HG03342 (cell line): ENCODE results near the gene SH3TC2.

Experiments used
- ATAC-seq: cut with Tn5 transposase; IDR thresholded peaks from one replicate; pipeline ENCODE4 v1.9.1; 2021; ENCODE audit warnings: mild to moderate bottlenecking, moderate library complexity; ENCODE audit not compliant: unreplicated experiment

The SH3TC2 gene

DNA sequence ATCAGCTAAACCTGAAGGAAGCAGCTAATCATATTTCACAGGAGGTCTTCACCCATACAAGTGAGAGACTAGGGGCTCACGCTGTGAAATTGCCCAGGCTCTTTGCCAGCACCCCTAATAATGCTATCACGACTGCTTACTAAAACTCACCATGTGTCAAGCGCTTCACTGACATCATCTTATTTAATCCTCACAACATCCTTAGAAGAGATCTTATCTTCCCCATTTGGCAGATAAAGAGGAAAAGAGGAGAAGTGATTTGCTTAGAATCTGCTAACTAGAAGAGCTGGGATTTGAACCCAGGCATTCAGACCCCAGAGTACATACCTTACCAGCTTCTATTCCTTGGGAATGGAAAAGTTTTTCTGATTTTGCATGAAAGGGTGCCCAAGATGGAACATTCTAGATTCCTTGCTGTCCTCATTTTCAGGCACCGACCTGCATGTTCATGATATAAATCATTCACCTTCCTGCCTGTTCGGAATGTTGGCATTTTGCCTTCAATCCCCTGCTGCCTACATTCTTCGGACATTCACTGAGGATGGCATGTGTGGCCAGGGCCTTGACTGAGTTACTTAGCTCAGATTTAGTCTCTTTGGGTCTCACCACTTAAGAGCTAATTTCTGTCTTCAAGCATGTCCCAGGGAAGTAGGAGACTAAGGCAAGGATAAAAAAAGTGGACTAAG is 88.1 kb downstream of the SH3TC2 start:
- ATAC-seq, result no peak

DNA sequence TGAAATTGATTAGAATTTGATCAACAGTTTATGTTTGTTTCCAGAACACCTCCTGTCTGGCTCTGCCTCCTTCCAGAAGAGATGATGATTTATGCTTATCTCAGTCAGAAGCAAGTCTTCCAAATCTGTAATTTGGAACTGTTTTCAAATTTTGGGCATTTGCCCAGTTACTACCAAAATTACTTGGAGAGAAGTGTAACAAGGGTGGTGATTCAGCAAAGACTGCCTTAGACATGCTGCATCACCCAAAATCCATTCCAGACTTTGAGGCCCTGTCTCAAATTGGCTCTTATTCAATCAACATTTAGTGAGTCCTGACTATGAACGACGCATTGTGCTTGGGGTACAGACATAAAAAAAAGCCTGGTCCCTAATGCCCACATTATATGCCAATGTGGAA is 89.4 kb downstream of the SH3TC2 start:
- no peak for ATAC-seq

- no peak for ATAC-seq
Measured at GRCh38 chr5:148972974-148973374, 89.9 kb downstream of the SH3TC2 start.

DNA sequence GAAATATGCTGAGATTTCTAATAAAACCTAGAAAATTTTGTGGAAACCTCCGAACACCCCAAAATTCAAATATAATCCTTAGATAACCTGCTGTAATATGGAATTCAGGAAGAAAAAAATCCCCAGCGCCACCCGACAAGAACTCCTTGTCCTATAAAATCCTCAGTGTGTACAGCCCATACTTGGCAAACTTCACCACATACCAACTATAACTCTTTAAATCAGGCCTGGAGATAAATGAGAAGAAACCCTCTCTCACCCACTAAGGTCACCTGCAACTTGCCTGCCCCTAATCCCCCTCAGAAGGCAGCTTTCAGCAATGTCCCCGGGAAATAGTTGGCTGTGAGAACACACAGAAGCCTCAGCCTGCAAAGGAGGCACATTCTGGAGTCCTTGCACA is 90.5 kb downstream of the SH3TC2 start:
- ATAC-seq, result no peak

DNA sequence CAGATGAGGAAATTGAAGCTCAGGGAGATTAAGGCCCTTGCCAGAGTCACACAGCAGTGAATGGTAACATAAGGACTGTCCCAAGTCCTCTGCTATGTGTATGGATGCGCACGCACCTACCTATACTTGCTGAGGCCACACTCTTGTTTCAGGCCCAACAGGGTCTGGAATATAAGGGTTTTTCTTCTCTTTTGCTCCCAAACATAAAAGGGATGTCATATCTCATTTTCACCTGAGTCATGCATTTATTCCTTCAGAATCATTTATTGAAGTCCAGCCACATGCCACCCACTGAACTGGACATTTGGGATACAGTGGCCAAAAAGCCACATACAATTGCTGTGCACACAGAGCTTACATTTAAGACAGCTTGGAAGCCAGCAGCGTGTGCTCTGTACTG is 92.0 kb downstream of the SH3TC2 start:
- no peak for ATAC-seq

- ATAC-seq, result no peak
Measured at GRCh38 chr5:148970228-148970627, 92.6 kb downstream of the SH3TC2 start.

DNA sequence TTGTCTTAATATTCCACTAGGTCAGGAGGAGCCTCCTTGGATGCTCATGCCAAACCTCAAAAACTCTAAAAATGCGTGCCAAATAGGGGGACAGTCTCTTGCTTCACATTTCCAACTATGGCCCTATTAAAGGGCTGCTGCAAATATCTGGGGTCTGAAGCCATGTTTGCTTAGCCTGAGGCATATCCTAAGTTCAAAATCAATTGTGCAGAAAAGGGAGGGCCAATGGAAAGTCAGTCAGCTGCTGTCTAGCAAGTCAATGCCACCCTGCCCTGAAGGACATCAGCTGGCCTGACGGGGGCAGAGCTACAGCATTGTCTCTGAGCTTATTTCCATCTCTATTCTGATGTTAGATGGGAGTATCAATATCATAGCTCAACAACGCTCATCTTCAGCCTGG is 93.6 kb downstream of the SH3TC2 start:
- no peak for ATAC-seq

GRCh38 chr5:148968311-148968710 is 94.6 kb downstream of the SH3TC2 start:
- ATAC-seq, result no peak

- ATAC-seq, result no peak
Measured at GRCh38 chr5:148967783-148968182, 95.1 kb downstream of the SH3TC2 start.

DNA sequence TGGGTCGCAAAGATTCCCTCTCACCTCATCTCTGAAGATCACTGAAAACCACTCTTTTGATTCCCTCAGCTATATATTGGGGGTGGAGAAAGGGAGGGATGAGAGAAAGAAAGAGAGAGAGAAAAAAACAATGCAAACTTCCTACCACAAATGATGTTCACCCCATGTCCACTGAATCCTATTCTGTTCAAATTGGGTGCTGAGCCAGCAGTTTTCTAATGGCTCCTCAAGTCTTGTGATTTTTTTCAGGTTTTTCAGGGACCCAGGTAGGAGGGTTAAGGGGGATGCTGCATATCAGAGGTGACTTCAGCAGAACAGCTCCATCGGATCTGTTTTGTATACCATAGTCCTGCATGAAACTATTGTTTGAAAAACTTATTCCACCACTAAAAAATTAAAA is 95.9 kb downstream of the SH3TC2 start:
- ATAC-seq, result no peak

- no peak for ATAC-seq
Measured at GRCh38 chr5:148966348-148966747, 96.5 kb downstream of the SH3TC2 start.

- no peak for ATAC-seq
Measured at GRCh38 chr5:148965511-148966265, 97.2 kb downstream of the SH3TC2 start.

GRCh38 chr5:148963664-148964063 is 99.2 kb downstream of the SH3TC2 start:
- ATAC-seq, result peak; percentile 81

- no peak for ATAC-seq
Measured at GRCh38 chr5:148962761-148963324, 100.0 kb downstream of the SH3TC2 start.

DNA sequence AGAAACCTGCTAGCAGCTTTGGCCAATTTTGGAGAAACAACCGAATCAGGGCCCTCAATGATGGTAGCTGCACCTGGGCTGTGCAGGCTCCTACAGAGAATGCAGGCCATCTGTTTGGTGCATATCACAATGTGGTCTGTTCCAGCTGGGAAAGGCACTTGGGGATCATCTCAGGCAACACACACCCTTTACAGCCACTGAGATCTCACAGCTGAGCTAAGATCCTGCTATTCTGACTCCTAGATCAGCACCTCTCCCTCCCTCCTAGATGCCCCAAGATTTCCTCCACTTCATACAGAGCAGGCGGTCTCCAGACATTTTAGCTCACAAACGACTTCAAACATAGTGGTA is 100.7 kb downstream of the SH3TC2 start:
- ATAC-seq, result no peak

DNA sequence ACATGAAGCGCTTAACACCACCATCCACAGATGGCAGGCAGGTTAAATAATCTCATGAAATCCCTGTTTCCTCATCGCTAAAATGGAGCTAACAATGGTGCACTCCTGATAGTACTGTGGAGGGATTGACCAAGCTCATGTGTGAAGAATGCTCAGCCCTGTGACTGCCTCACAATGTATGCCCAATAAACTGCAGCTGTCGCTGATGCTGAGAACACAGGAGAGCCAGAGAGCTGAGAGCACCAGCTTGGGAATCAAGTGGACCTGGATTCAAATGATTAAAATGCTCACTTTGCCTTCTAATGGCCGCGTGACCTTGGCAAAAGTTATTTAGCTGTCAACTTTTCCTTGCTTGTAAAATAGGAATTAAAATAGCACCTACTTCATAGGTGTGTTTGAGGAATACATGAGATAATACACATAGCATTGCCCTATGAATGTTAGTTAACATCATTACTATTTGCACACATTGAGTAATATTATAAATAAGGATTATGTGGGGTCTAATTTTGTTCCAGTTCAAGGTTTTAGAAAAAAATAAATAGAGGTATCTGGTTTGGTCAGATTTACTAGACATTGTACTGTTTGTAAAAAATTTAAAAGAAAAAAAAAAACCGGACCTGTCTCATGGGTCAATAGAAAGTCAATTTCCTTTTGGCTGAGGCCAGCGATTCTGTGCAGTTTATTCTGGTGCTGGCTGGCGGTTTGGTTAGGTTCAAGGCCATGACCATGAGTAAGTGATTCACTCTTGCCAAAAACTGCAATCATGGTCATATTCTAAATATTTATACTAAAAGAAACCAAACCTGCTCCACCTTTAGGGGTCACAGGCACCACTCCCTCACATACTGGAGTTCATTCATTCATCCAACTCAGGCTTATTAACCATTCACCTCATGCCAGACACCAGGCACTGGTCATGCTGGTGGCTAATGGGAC is 101.3 kb downstream of the SH3TC2 start:
- ATAC-seq, result no peak

DNA sequence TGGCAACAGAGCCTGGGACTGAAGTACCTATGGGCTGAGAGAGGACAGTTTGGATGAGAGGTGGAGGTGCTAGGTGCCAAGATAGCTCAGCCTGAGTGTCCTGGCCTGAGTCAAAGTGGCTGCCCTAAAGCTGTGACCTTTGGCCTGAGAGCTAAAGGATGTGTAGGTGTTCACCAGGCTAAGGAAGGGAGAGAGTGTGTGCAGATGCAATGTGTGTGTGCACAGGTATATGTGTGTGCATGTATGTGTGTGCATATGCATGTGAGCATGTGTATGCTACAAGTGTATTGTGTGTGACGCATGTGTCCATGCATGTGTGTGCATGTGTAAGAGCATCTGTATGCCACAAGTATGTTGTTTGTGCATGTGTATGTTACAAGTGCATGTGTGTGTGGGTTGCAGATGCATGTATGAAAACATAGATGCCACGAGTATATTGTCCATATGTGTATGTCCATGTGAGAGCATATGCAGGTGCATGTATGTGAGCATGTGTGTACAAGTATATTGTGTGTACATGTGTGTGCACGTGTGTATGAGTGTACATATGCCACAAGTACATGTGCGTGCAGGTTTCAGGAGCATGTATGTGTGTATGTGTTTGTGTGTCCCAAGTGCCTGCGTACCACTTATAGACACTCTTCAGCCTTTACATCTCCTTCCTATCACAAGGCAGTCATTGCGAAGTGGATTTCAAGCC is 102.6 kb downstream of the SH3TC2 start:
- ATAC-seq, result no peak

GRCh38 chr5:148957591-148958202 is 105.2 kb downstream of the SH3TC2 start:
- ATAC-seq, result peak; percentile 69

- ATAC-seq, result no peak
Measured at GRCh38 chr5:148956477-148957385, 106.1 kb downstream of the SH3TC2 start.
